ENCODE results near the gene XRCC5.

The XRCC5 gene

GRCh38 chr2:216234106-216234505, 125.0 kb downstream of the XRCC5 start:
- Mint-ChIP-seq H3K27ac (no peak overlapping the region), H3K27me3 (no peaks in the 10 kb centered on the region), H3K36me3 (peaks cover 8% of the 10 kb centered on the region), H3K4me3 (no peak overlapping the region), H3K9me3 (peaks cover 19% of the 10 kb centered on the region), H3K4me1 (peaks cover 8% of the 10 kb centered on the region)
- CTCF ChIA-PET, result no interaction called here
- no peak for DNase-seq

GRCh38 chr2:216235462-216235861, 126.3 kb downstream of the XRCC5 start:
- H3K27ac Mint-ChIP-seq, result no peak overlapping the region
- no peak overlapping the region for H3K4me3 Mint-ChIP-seq
- peaks cover 8% of the 10 kb centered on the region for H3K36me3 Mint-ChIP-seq
- no peaks in the 10 kb centered on the region for H3K27me3 Mint-ChIP-seq
- H3K9me3 Mint-ChIP-seq, result peaks cover 19% of the 10 kb centered on the region
- H3K4me1 Mint-ChIP-seq, result peaks cover 8% of the 10 kb centered on the region
- no peak for DNase-seq
- CTCF ChIA-PET, result no interaction called here

GRCh38 chr2:216235896-216236295, 126.7 kb downstream of the XRCC5 start:
- Mint-ChIP-seq H3K36me3 (peaks cover 8% of the 10 kb centered on the region), H3K27ac (no peak overlapping the region), H3K4me1 (peaks cover 8% of the 10 kb centered on the region), H3K27me3 (no peaks in the 10 kb centered on the region), H3K4me3 (no peak overlapping the region), H3K9me3 (peaks cover 19% of the 10 kb centered on the region)
- DNase-seq, result no peak
- CTCF ChIA-PET, result no interaction called here

GRCh38 chr2:216236486-216236885, 127.3 kb downstream of the XRCC5 start:
- no peak overlapping the region for H3K4me3 Mint-ChIP-seq

GRCh38 chr2:216242365-216242764, 133.2 kb downstream of the XRCC5 start:
- no peak for DNase-seq
- CTCF ChIA-PET, result no interaction called here
- H3K4me1 Mint-ChIP-seq, result no peaks in the 10 kb centered on the region
- no peak overlapping the region for H3K27ac Mint-ChIP-seq
- H3K27me3 Mint-ChIP-seq, result no peaks in the 10 kb centered on the region
- no peaks in the 10 kb centered on the region for H3K36me3 Mint-ChIP-seq
- no peaks in the 10 kb centered on the region for H3K9me3 Mint-ChIP-seq
- H3K4me3 Mint-ChIP-seq, result no peak overlapping the region

More at GRCh38 chr2:216236486-216236885, 127.3 kb downstream of the XRCC5 start:
- H3K9me3 Mint-ChIP-seq, result peaks cover 19% of the 10 kb centered on the region
- no peak for DNase-seq
- H3K4me1 Mint-ChIP-seq, result peaks cover 8% of the 10 kb centered on the region
- CTCF ChIA-PET, result no interaction called here
- H3K27ac Mint-ChIP-seq, result no peak overlapping the region
- no peaks in the 10 kb centered on the region for H3K27me3 Mint-ChIP-seq
- H3K36me3 Mint-ChIP-seq, result peaks cover 8% of the 10 kb centered on the region

GRCh38 chr2:216243026-216243425, 133.9 kb downstream of the XRCC5 start:
- Mint-ChIP-seq H3K27me3 (no peaks in the 10 kb centered on the region), H3K27ac (no peak overlapping the region), H3K4me3 (no peak overlapping the region), H3K9me3 (no peaks in the 10 kb centered on the region), H3K36me3 (no peaks in the 10 kb centered on the region), H3K4me1 (no peaks in the 10 kb centered on the region)
- no peak for DNase-seq
- CTCF ChIA-PET, result no interaction called here

GRCh38 chr2:216245391-216245975, 136.3 kb downstream of the XRCC5 start:
- CTCF ChIA-PET, result no interaction called here

GRCh38 chr2:216246766-216247165, 137.6 kb downstream of the XRCC5 start:
- no peak for DNase-seq
- H3K36me3 Mint-ChIP-seq, result no peaks in the 10 kb centered on the region
- no peaks in the 10 kb centered on the region for H3K9me3 Mint-ChIP-seq
- H3K4me1 Mint-ChIP-seq, result no peaks in the 10 kb centered on the region
- no peak overlapping the region for H3K27ac Mint-ChIP-seq
- CTCF ChIA-PET, result no interaction called here
- H3K27me3 Mint-ChIP-seq, result no peaks in the 10 kb centered on the region
- no peak overlapping the region for H3K4me3 Mint-ChIP-seq

More at GRCh38 chr2:216245391-216245975, 136.3 kb downstream of the XRCC5 start:
- Mint-ChIP-seq H3K4me1 (no peaks in the 10 kb centered on the region), H3K36me3 (no peaks in the 10 kb centered on the region), H3K4me3 (no peak overlapping the region), H3K9me3 (no peaks in the 10 kb centered on the region), H3K27ac (no peak overlapping the region), H3K27me3 (no peaks in the 10 kb centered on the region)
- DNase-seq, result no peak

Data from activated naive CD4-positive, alpha-beta T cell treated with anti-CD3 and anti-CD28 coated beads, Interleukin-2, amount 10 ng/mL, durations not matched to agents 7 days and 5 days (primary cell).